H9 (cell line): ENCODE results near the gene ASGR2. TPM values are rescaled to one million over a fixed set of nuclear protein-coding genes. Genes with fewer than 3 reads are reported as not detected.
A peak's percentile ranks its signal among the peaks of the same experiment; 100 is the strongest.

Experiments
- DNase-seq: peaks from one replicate; pipeline ENCODE4 v3.0.0-alpha.2; 2017
- H2AFZ ChIP-seq: one replicate; pipeline ENCODE4 v1.6.1; 2013; ENCODE audit warnings: mild to moderate bottlenecking, low read length, control low read depth, moderate library complexity
- H2AK5ac ChIP-seq: 2 replicates; pipeline ENCODE4 v1.6.1; 2013; ENCODE audit warnings: low read length, control low read depth, mixed read lengths; ENCODE audit not compliant: insufficient read length
- H2BK120ac ChIP-seq: one replicate; pipeline ENCODE4 v1.6.1; 2013; ENCODE audit warnings: low read depth, mild to moderate bottlenecking, low read length, control low read depth, inconsistent platforms; ENCODE audit not compliant: poor library complexity, severe bottlenecking
- H2BK12ac ChIP-seq: 2 replicates; pipeline ENCODE4 v1.6.1; 2013; ENCODE audit warnings: low read length, control low read depth, mixed read lengths, low read depth; ENCODE audit not compliant: insufficient read length
- H2BK15ac ChIP-seq: 2 replicates; pipeline ENCODE4 v1.6.1; 2013; ENCODE audit warnings: low read depth, low read length, control low read depth
- H2BK20ac ChIP-seq: one replicate; pipeline ENCODE4 v1.6.1; 2013; ENCODE audit warnings: low read depth, mild to moderate bottlenecking, low read length, control low read depth, inconsistent platforms; ENCODE audit not compliant: poor library complexity, severe bottlenecking
- H2BK5ac ChIP-seq: 2 replicates; pipeline ENCODE4 v1.6.1; 2013; ENCODE audit warnings: low read length, control low read depth, mixed read lengths; ENCODE audit not compliant: insufficient read length
- H3K14ac ChIP-seq: 2 replicates; pipeline ENCODE4 v1.6.1; 2013; ENCODE audit warnings: low read length, control low read depth; ENCODE audit not compliant: insufficient read depth
- H3K18ac ChIP-seq: 2 replicates; pipeline ENCODE4 v1.6.1; 2013; ENCODE audit warnings: low read depth, mild to moderate bottlenecking, mixed read lengths, low read length, control low read depth; ENCODE audit not compliant: insufficient read length
- H3K23ac ChIP-seq: 2 replicates; pipeline ENCODE4 v1.6.1; 2013; ENCODE audit warnings: low read length, control low read depth, mixed read lengths, low read depth; ENCODE audit not compliant: insufficient read length
- H3K23me2 ChIP-seq: 2 replicates; pipeline ENCODE4 v1.6.1; 2013; ENCODE audit warnings: low read depth, mild to moderate bottlenecking, mixed read lengths, low read length, control low read depth; ENCODE audit not compliant: insufficient read length, poor library complexity, severe bottlenecking
- H3K27ac ChIP-seq: 2 replicates; pipeline ENCODE4 v1.5.1; 2013; ENCODE audit warnings: low read length, control low read depth, mixed read lengths, low read depth; ENCODE audit not compliant: insufficient read length
- H3K27me3 ChIP-seq: 2 replicates; pipeline ENCODE4 v1.6.1; 2013; ENCODE audit warnings: low read length, control low read depth, inconsistent platforms; ENCODE audit not compliant: insufficient read depth
- H3K4ac ChIP-seq: 2 replicates; pipeline ENCODE4 v1.6.1; 2013; ENCODE audit warnings: low read depth, mild to moderate bottlenecking, control low read depth, inconsistent platforms, low read length, moderate library complexity
- H3K4me1 ChIP-seq: 2 replicates; pipeline ENCODE4 v1.6.1; 2013; ENCODE audit warnings: low read length, control low read depth, inconsistent platforms; ENCODE audit not compliant: insufficient read depth
- H3K4me2 ChIP-seq: 2 replicates; pipeline ENCODE4 v1.6.1; 2013; ENCODE audit warnings: low read length, control low read depth, mixed read lengths; ENCODE audit not compliant: insufficient read length, insufficient read depth
- H3K56ac ChIP-seq: 2 replicates; pipeline ENCODE4 v1.6.1; 2013; ENCODE audit warnings: low read depth, mild to moderate bottlenecking, mixed read lengths, low read length, control low read depth; ENCODE audit not compliant: insufficient read length
- H3K79me1 ChIP-seq: 2 replicates; pipeline ENCODE4 v1.6.1; 2013; ENCODE audit warnings: low read depth, mild to moderate bottlenecking, moderate library complexity, low read length, control low read depth, inconsistent platforms; ENCODE audit not compliant: insufficient read depth, poor library complexity, severe bottlenecking
- H3K79me2 ChIP-seq: 2 replicates; pipeline ENCODE4 v1.6.1; 2013; ENCODE audit warnings: low read length, control low read depth, inconsistent platforms; ENCODE audit not compliant: insufficient read depth
- H3K9ac ChIP-seq: 2 replicates; pipeline ENCODE4 v1.6.1; 2013; ENCODE audit warnings: low read length, control low read depth, mixed read lengths; ENCODE audit not compliant: insufficient read length; ENCODE audit errors: extremely low read depth
- H3K9me3 ChIP-seq: one replicate; pipeline ENCODE4 v1.6.1; 2013; ENCODE audit warnings: low read depth, low read length, inconsistent platforms; ENCODE audit not compliant: control insufficient read depth
- H3T11ph ChIP-seq: one replicate; pipeline ENCODE4 v1.6.1; 2013; ENCODE audit warnings: mild to moderate bottlenecking, low read length, control low read depth, inconsistent platforms
- H4K20me1 ChIP-seq: one replicate; pipeline ENCODE4 v1.6.1; 2013; ENCODE audit not compliant: control insufficient read depth, insufficient read length, insufficient read depth
- H4K5ac ChIP-seq: 2 replicates; pipeline ENCODE4 v1.6.1; 2013; ENCODE audit warnings: low read depth, mild to moderate bottlenecking, mixed read lengths, low read length, control low read depth; ENCODE audit not compliant: insufficient read length
- H4K8ac ChIP-seq: replicated peaks from 2 replicates; pipeline ENCODE4 v1.6.1; 2013; ENCODE audit warnings: low read length, control low read depth, mixed read lengths, low read depth; ENCODE audit not compliant: insufficient read length
- H4K91ac ChIP-seq: 2 replicates; pipeline ENCODE4 v1.6.1; 2013; ENCODE audit warnings: low read depth, mild to moderate bottlenecking, moderate library complexity, mixed read lengths, low read length, control low read depth; ENCODE audit not compliant: insufficient read length
- H3K27ac Mint-ChIP-seq, 3 experiments: 2 replicates in 2 of 3; 3 replicates in 1 of 3; pipeline ENCODE4 v1.8.0; 2020 to 2021; ENCODE audit warnings: mixed read lengths in 3 of 3, mild to moderate bottlenecking in 1 of 3, moderate library complexity in 1 of 3
- H3K27me3 Mint-ChIP-seq: 2 replicates; pipeline ENCODE4 v1.8.0; 2021; ENCODE audit warnings: low read depth, mild to moderate bottlenecking, moderate library complexity, mixed read lengths
- H3K36me3 Mint-ChIP-seq, 3 experiments: 2 replicates in 2 of 3; 3 replicates in 1 of 3; pipeline ENCODE4 v1.8.0; 2020 to 2021; ENCODE audit warnings: low read depth in 3 of 3, mixed read lengths in 3 of 3; ENCODE audit not compliant: insufficient read depth in 1 of 3
- H3K4me1 Mint-ChIP-seq, 2 experiments: 2 replicates each; pipeline ENCODE4 v1.8.0; 2020; ENCODE audit warnings: mixed read lengths in 2 of 2
- H3K4me3 Mint-ChIP-seq, 2 experiments: 2 replicates in 1 of 2; 3 replicates in 1 of 2; pipeline ENCODE4 v1.8.0; 2020 to 2021; ENCODE audit warnings: mild to moderate bottlenecking in 2 of 2, mixed read lengths in 2 of 2, moderate library complexity in 1 of 2
- H3K9me3 Mint-ChIP-seq, 2 experiments: 2 replicates in 1 of 2; 3 replicates in 1 of 2; pipeline ENCODE4 v1.8.0; 2020; ENCODE audit warnings: mild to moderate bottlenecking in 2 of 2, mixed read lengths in 2 of 2, moderate library complexity in 1 of 2
- WGBS: extraction: QIAGEN DNeasy Blood & Tissue Kit; methylation state at CpG from one replicate; pipeline ENCODE4 v1.1.7; 2013; ENCODE audit warnings: missing lambda C conversion rate, low lambda C conversion rate, mixed read lengths; ENCODE audit not compliant: insufficient read length; ENCODE audit errors: extremely low coverage; 5-methylcytosine and 5-hydroxymethylcytosine counted together
- total RNA-seq: library from RNA; stranded (reverse); gene quantifications from 2 replicates; pipeline ENCODE4 v1.2.1, GENCODE V29; 2021
- TF ChIP-seq, protein P1 (sequence below): fragments of 200-600 bp; sonication (generic); conservative IDR thresholded peaks from 3 replicates; pipeline ENCODE4 v1.8.0; 2021; ENCODE audit warnings: antibody characterized with exemption, mild to moderate bottlenecking

ASGR2 gene
- total RNA-seq, 1 experiment from 2014 or later = not detected

- Mint-ChIP-seq H3K27ac (peak overlapping the region in 1 of 3 experiments; percentile 82; a peak in 2 of 7 replicates), H3K27me3 (peaks cover 71% of the 10 kb centered on the region), H3K4me1 (peaks cover 32 to 50% of the 10 kb centered on the region in 2 experiments), H3K4me3 (peak overlapping the region in 1 of 2 experiments; percentile 57; a peak in 3 of 5 replicates), H3K9me3 (no peaks in the 10 kb centered on the region; a peak in 1 of 5 replicates), H3K36me3 (no peaks in the 10 kb centered on the region)
- peaks cover 2% of the 10 kb centered on the region; the same call in 1 of the 2 replicates for H3K4me1 ChIP-seq
- H2BK120ac ChIP-seq = no peak overlapping the region
- H3K27ac ChIP-seq = no peak overlapping the region
- no peak overlapping the region for H2BK5ac ChIP-seq
- no peak overlapping the region for H2BK15ac ChIP-seq
- no peak overlapping the region for H4K5ac ChIP-seq
- no peaks in the 10 kb centered on the region for H3K9me3 ChIP-seq
- no peaks in the 10 kb centered on the region for H3K27me3 ChIP-seq
- peak overlapping the region; percentile 30 for H3K4me2 ChIP-seq
- H3T11ph ChIP-seq = no peak overlapping the region
- H4K91ac ChIP-seq = no peak overlapping the region
- no peak overlapping the region for H3K14ac ChIP-seq
- H3K18ac ChIP-seq = peak overlapping the region; percentile 36
- H2BK20ac ChIP-seq = no peak overlapping the region
- H3K23ac ChIP-seq = no peak overlapping the region
- DNase-seq = peak; percentile 77
- no peak overlapping the region for H2AK5ac ChIP-seq
- H3K4ac ChIP-seq = no peak overlapping the region; the same call in 1 of the 2 replicates
- H4K8ac ChIP-seq = no peak overlapping the region
- TF ChIP-seq, protein P1, sequence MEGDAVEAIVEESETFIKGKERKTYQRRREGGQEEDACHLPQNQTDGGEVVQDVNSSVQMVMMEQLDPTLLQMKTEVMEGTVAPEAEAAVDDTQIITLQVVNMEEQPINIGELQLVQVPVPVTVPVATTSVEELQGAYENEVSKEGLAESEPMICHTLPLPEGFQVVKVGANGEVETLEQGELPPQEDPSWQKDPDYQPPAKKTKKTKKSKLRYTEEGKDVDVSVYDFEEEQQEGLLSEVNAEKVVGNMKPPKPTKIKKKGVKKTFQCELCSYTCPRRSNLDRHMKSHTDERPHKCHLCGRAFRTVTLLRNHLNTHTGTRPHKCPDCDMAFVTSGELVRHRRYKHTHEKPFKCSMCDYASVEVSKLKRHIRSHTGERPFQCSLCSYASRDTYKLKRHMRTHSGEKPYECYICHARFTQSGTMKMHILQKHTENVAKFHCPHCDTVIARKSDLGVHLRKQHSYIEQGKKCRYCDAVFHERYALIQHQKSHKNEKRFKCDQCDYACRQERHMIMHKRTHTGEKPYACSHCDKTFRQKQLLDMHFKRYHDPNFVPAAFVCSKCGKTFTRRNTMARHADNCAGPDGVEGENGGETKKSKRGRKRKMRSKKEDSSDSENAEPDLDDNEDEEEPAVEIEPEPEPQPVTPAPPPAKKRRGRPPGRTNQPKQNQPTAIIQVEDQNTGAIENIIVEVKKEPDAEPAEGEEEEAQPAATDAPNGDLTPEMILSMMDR = no peak
- no peaks in the 10 kb centered on the region for H3K79me1 ChIP-seq
- H4K20me1 ChIP-seq = no peaks in the 10 kb centered on the region
- WGBS = no CpG with 5 or more reads among the region's 20 CpGs
- peaks cover 3% of the 10 kb centered on the region for H3K23me2 ChIP-seq
- H3K56ac ChIP-seq = no peak overlapping the region
- no peaks in the 10 kb centered on the region for H3K79me2 ChIP-seq
- peak overlapping the region; percentile 56 for H2BK12ac ChIP-seq
- H2AFZ ChIP-seq = no peak overlapping the region
- no peak overlapping the region for H3K9ac ChIP-seq
Observed at GRCh38 chr17:7133916-7134315, 19.3 kb upstream of the ASGR2 start.
